ENCODE data around the gene CYBRD1. TPM values are rescaled to one million over a fixed set of nuclear protein-coding genes. Genes with fewer than 3 reads are reported as not detected.
"Not testable (repeated sequence)": the region's sequence is repeated elsewhere in the genome, so short reads cannot be mapped to it uniquely, and the experiment has no call there.

CYBRD1 gene
- total and polyA plus RNA-seq, 4 donors: 124 to 396 (median 196) TPM

DNA sequence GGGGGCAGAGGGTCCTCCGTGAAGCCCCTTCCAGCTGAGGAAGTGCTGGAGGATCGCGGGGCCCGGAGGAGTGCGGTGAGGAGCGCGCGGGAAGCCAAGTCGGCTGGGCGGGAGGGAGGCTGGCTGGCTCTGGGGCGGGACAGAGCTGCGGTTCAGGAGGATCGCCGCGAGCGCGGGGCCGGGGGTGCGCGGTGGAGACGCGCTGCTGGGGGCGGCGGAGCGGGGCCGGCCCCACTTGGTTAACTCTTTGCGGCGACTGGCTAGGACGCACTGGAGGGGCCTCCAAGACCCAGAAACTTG is 464 bp downstream of the CYBRD1 start:
- Histone ChIP-seq H3K9me3 (ENCODE audit: control insufficient read depth, low read length) (no peaks in the 10 kb centered on the region), H3K4me1 (ENCODE audit: control insufficient read depth in 1 of 2, insufficient read depth in 2 of 2, low read length in 2 of 2) (peaks cover 0 to 2% of the 10 kb centered on the region in 2 donors), H3K4me3 (ENCODE audit: low read length in 2 of 2) (peak overlapping the region; percentile 81 to 96), H3K27ac (ENCODE audit: low read depth in 1 of 2, low read length in 2 of 2) (peak overlapping the region; percentile 87 to 92), H3K27me3 (ENCODE audit: control insufficient read depth in 1 of 2, insufficient read depth in 2 of 2, low read length in 1 of 2) (no peaks in the 10 kb centered on the region), H3K36me3 (ENCODE audit: control insufficient read depth in 1 of 2, insufficient read depth in 2 of 2, low read length in 1 of 2) (no peaks in the 10 kb centered on the region)
- ATAC-seq (ENCODE audit: low FRiP score) (peak; percentile 75), DNase-seq (peak in 1 of 2 donors; percentile 67)
- intact Hi-C loops (cut with DNase I): loop anchor here in 1 of 2 donors (2.0 kb wide), 1 partner anchor 88 kb away; the partner anchor contains the start of gene DCAF17
- WGBS, 2 donors: 0 to 1% methylated on average over 29 of the region's 29 CpGs

DNA sequence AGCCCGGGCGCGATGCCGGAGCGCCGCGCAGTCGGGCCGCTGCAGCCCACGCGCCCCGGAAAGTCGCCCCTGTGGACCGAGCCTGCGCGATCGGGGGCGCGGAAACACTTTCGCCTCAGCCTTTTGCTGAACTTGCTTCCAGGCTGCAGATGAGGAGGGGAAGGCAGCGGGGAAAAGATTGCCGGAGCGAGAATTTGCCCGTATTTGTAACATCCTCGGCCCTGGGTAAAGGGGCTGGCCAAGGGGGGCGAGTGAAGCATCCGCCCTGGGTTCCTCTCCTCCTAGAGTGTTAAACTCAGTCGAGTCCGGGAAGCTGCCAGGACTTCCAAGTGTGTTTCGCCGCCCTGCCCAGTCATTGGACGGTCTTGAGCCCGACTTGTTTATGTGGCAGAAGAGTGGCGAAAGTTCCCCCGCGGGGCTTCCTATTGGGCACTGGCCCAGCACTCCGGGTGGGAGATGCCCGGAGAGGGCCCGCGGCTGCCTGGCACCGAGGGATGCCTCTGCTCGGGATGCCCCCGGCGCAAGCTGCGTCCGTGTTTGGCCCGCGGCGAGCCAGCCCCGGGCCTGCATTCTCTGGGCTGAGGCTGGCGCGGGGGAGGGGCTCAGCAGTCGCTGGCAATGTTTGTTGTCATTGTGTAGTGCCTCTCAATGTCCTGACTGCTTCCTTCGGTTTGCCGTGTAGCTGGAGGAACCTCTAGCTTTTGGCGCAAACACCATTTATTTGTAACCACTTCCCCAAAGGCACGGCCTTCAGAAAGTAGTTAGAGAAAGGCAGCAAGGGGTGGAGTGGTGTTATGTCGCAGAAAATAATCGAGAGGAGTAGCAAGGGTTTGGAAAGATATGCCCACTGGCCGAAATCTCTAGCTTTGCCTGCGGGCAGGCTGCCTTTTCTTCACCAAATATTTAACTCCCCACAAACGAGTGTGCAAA is 1.1 kb downstream of the CYBRD1 start:
- Histone ChIP-seq H3K27ac (ENCODE audit: low read depth in 1 of 2, low read length in 2 of 2) (peak overlapping the region; percentile 87 to 92), H3K36me3 (ENCODE audit: control insufficient read depth in 1 of 2, insufficient read depth in 2 of 2, low read length in 1 of 2) (no peaks in the 10 kb centered on the region), H3K4me3 (ENCODE audit: low read length in 2 of 2) (peak overlapping the region; percentile 81 to 96), H3K4me1 (ENCODE audit: control insufficient read depth in 1 of 2, insufficient read depth in 2 of 2, low read length in 2 of 2) (peaks cover 0 to 2% of the 10 kb centered on the region in 2 donors), H3K27me3 (ENCODE audit: control insufficient read depth in 1 of 2, insufficient read depth in 2 of 2, low read length in 1 of 2) (no peaks in the 10 kb centered on the region), H3K9me3 (ENCODE audit: control insufficient read depth, low read length) (no peaks in the 10 kb centered on the region)
- peak; percentile 84 for ATAC-seq (ENCODE audit: low FRiP score)
- intact Hi-C loops (cut with DNase I): loop anchor here in 1 of 2 donors (2.0 kb wide), 1 partner anchor 89 kb away; the partner anchor contains the start of gene DCAF17
- DNase-seq: peak; percentile 88 to 92
- 0% methylated on average over 55 to 62 of the region's 62 CpGs for WGBS, 2 donors

DNA sequence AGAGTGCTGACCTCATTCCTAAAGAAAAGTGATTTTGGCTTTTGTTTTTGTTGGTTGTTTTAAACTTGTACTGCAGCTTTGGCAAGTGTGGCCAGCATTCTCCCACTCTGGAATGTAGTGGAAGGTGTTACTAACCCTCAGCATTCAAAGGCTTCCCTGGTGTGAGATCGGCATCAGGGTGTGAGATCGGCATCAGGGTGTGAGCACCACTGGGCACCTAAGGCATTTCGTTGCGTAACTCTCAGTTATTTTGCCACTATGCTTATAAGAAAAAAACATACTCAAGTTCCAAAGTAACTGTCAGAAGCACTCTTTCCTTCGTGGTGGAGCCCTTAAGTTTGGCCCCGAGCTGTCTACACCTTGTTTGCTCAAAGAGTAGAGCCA is 1.7 kb downstream of the CYBRD1 start:
- peaks cover 0 to 2% of the 10 kb centered on the region in 2 donors for H3K4me1 ChIP-seq (ENCODE audit: control insufficient read depth in 1 of 2, insufficient read depth in 2 of 2, low read length in 2 of 2)
- intact Hi-C loops (cut with DNase I): no loop called here
- peak overlapping the region; percentile 81 to 96 for H3K4me3 ChIP-seq (ENCODE audit: low read length in 2 of 2)
- H3K9me3 ChIP-seq (ENCODE audit: control insufficient read depth, low read length): no peaks in the 10 kb centered on the region
- ATAC-seq (ENCODE audit: low FRiP score) (no peak), DNase-seq (no peak)
- peak overlapping the region; percentile 87 to 92 for H3K27ac ChIP-seq (ENCODE audit: low read depth in 1 of 2, low read length in 2 of 2)
- no peaks in the 10 kb centered on the region for H3K27me3 ChIP-seq (ENCODE audit: control insufficient read depth in 1 of 2, insufficient read depth in 2 of 2, low read length in 1 of 2)
- WGBS, 2 donors: 1 to 2% methylated on average over 6 of the region's 6 CpGs
- no peaks in the 10 kb centered on the region for H3K36me3 ChIP-seq (ENCODE audit: control insufficient read depth in 1 of 2, insufficient read depth in 2 of 2, low read length in 1 of 2)

DNA sequence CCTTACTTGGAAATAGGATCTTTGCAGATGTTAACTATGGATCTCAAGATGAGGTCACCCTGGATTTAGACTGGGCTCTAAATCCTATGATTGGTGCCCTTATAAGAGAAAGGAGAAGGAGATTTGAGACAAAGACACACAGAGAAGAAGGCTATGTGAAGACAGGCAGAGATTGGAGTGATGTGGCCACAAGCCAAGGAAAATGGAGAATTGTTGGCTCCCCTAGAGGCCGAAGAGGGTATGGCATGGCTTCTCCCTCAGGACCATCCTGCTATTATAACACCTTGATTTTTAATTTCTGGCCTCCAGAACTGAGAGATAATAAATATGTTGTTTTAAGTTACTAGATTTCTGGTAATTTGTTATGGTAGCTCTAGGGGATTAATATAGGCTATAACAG is 7.6 kb downstream of the CYBRD1 start:
- H3K27ac ChIP-seq (ENCODE audit: low read depth in 1 of 2, low read length in 2 of 2): no peak overlapping the region
- H3K9me3 ChIP-seq (ENCODE audit: control insufficient read depth, low read length): no peaks in the 10 kb centered on the region
- H3K36me3 ChIP-seq (ENCODE audit: control insufficient read depth in 1 of 2, insufficient read depth in 2 of 2, low read length in 1 of 2): peaks cover 0 to 2% of the 10 kb centered on the region in 2 donors
- WGBS, 2 donors: 96 to 97% methylated on average over 1 of the region's 1 CpG
- no peaks in the 10 kb centered on the region for H3K27me3 ChIP-seq (ENCODE audit: control insufficient read depth in 1 of 2, insufficient read depth in 2 of 2, low read length in 1 of 2)
- DNase-seq (no peak), ATAC-seq (ENCODE audit: low FRiP score) (no peak)
- no peak overlapping the region for H3K4me3 ChIP-seq (ENCODE audit: low read length in 2 of 2)
- intact Hi-C loops (cut with DNase I): no loop called here
- H3K4me1 ChIP-seq (ENCODE audit: control insufficient read depth in 1 of 2, insufficient read depth in 2 of 2, low read length in 2 of 2): peaks cover 0 to 6% of the 10 kb centered on the region in 2 donors

DNA sequence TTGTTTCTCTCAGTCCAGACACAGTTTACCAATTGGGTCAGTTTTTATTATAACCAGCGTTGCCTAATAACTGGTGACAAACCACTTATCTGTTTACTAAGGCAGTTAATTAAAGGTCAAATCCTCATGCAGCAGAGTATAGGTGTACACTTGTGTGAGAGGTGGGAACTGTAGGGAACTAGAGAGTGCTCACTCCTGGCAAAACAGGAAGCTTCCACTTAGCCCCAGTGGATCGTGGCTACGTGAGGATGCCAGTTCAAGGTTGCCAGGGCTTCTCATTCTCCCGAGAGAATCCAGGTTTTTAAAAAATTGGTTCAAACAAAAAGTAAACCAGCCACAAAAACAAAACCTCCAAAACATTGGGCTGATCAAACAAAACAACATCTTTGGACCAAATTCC is 8.1 kb downstream of the CYBRD1 start:
- no peak for DNase-seq
- Histone ChIP-seq H3K4me3 (ENCODE audit: low read length in 2 of 2) (no peak overlapping the region), H3K36me3 (ENCODE audit: control insufficient read depth in 1 of 2, insufficient read depth in 2 of 2, low read length in 1 of 2) (peaks cover 0 to 2% of the 10 kb centered on the region in 2 donors), H3K4me1 (ENCODE audit: control insufficient read depth in 1 of 2, insufficient read depth in 2 of 2, low read length in 2 of 2) (peaks cover 0 to 6% of the 10 kb centered on the region in 2 donors), H3K9me3 (ENCODE audit: control insufficient read depth, low read length) (no peaks in the 10 kb centered on the region), H3K27ac (ENCODE audit: low read depth in 1 of 2, low read length in 2 of 2) (peak overlapping the region in 1 of 2 donors; percentile 36), H3K27me3 (ENCODE audit: control insufficient read depth in 1 of 2, insufficient read depth in 2 of 2, low read length in 1 of 2) (no peaks in the 10 kb centered on the region)
- ATAC-seq (ENCODE audit: low FRiP score): no peak
- 28 to 31% methylated on average over 4 of the region's 4 CpGs for WGBS, 2 donors
- intact Hi-C loops (cut with DNase I): no loop called here

DNA sequence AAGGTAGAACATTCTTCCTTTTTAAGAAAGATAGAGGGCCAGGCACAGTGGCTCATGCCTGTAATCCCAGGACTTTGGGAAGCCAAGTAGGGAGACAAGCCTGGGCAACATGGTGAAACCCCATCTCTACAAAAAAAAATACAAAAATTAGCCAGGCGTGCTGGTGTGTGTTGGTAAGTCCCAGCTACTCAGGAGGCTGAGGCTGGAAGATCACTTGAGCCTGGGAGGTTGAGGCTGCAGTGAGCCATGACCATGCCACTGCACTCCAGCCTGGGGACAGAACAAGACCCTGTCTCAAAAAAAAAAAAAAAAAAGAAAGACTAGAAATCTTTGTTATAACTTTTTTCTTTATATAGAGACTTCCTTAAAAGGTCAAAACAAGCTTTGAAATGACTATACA is 8.6 kb downstream of the CYBRD1 start:
- peak overlapping the region in 1 of 2 donors; percentile 36 for H3K27ac ChIP-seq (ENCODE audit: low read depth in 1 of 2, low read length in 2 of 2)
- H3K27me3 ChIP-seq (ENCODE audit: control insufficient read depth in 1 of 2, insufficient read depth in 2 of 2, low read length in 1 of 2); H3K4me1 ChIP-seq (ENCODE audit: control insufficient read depth in 1 of 2, insufficient read depth in 2 of 2, low read length in 2 of 2); DNase-seq; H3K36me3 ChIP-seq (ENCODE audit: control insufficient read depth in 1 of 2, insufficient read depth in 2 of 2, low read length in 1 of 2); H3K9me3 ChIP-seq (ENCODE audit: control insufficient read depth, low read length); H3K4me3 ChIP-seq (ENCODE audit: low read length in 2 of 2); intact Hi-C loops (cut with DNase I): not testable (repeated sequence)
- 23 to 34% methylated on average over 1 of the region's 1 CpG for WGBS, 2 donors
- peak; percentile 53 for ATAC-seq (ENCODE audit: low FRiP score)

DNA sequence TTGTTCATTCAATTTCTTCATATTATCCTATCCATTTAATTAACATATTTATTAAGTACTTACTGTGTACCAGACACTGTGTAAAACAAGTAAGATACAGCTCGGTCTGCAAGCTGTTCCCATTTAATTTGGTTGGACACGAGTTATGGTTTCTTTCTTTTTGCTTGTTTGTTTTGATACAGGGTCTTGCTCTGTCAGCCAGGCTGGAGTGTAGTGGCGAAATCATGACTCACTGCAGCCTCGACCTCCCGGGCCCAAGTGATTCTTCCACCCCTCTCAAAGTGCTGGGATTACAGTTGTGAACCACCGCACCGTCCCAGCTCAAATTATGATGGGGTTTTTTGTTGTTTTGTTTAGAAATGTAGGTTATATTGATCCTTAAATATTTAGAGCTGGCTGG is 9.0 kb downstream of the CYBRD1 start:
- intact Hi-C loops (cut with DNase I): no loop called here
- 3 to 6% methylated on average over 7 of the region's 7 CpGs for WGBS, 2 donors
- peak; percentile 69 to 78 for DNase-seq
- Histone ChIP-seq H3K27me3 (ENCODE audit: control insufficient read depth in 1 of 2, insufficient read depth in 2 of 2, low read length in 1 of 2) (no peaks in the 10 kb centered on the region), H3K4me3 (ENCODE audit: low read length in 2 of 2) (peak overlapping the region in 1 of 2 donors; percentile 18), H3K4me1 (ENCODE audit: control insufficient read depth in 1 of 2, insufficient read depth in 2 of 2, low read length in 2 of 2) (peaks cover 0 to 6% of the 10 kb centered on the region in 2 donors), H3K9me3 (ENCODE audit: control insufficient read depth, low read length) (no peaks in the 10 kb centered on the region), H3K27ac (ENCODE audit: low read depth in 1 of 2, low read length in 2 of 2) (peak overlapping the region in 1 of 2 donors; percentile 33), H3K36me3 (ENCODE audit: control insufficient read depth in 1 of 2, insufficient read depth in 2 of 2, low read length in 1 of 2) (peaks cover 0 to 2% of the 10 kb centered on the region in 2 donors)
- peak; percentile 88 for ATAC-seq (ENCODE audit: low FRiP score)

DNA sequence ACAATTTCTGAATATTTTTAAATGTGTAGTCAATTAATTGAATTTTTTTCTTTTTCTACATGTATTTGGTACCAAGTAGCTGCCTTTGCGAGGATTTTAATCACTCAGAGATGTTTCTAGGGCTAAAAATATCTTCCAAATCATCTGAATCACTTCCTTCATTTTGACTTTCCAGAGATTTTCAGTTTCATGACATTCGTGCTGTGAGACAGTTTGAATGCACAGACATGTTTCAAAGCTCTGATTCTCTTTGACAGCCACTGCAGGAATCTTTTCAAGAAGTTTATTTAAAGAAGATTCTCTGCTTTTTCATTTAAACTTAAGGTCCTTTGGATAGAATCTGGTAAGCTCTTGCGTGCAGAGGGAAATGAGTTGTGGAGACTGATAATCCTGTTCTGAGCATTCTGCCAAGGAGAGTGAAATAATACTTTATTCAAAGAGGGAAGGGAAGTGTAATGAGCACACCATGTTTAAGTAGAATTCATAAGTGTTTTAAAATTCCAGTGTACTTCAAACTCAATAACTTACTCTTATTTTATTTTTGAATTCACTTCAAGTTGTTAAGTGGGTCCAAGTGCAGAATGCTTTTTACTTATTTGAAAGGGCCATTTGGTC is 9.7 kb downstream of the CYBRD1 start:
- intact Hi-C loops (cut with DNase I): no loop called here
- ATAC-seq (ENCODE audit: low FRiP score) (no peak), DNase-seq (no peak)
- no peaks in the 10 kb centered on the region for H3K27me3 ChIP-seq (ENCODE audit: control insufficient read depth in 1 of 2, insufficient read depth in 2 of 2, low read length in 1 of 2)
- H3K27ac ChIP-seq (ENCODE audit: low read depth in 1 of 2, low read length in 2 of 2): no peak overlapping the region
- peaks cover 0 to 6% of the 10 kb centered on the region in 2 donors for H3K4me1 ChIP-seq (ENCODE audit: control insufficient read depth in 1 of 2, insufficient read depth in 2 of 2, low read length in 2 of 2)
- no peaks in the 10 kb centered on the region for H3K9me3 ChIP-seq (ENCODE audit: control insufficient read depth, low read length)
- WGBS, 2 donors: 10 to 12% methylated on average over 3 of the region's 3 CpGs
- no peak overlapping the region for H3K4me3 ChIP-seq (ENCODE audit: low read length in 2 of 2)
- peaks cover 0 to 2% of the 10 kb centered on the region in 2 donors for H3K36me3 ChIP-seq (ENCODE audit: control insufficient read depth in 1 of 2, insufficient read depth in 2 of 2, low read length in 1 of 2)
